Transverse colon (tissue), 4 donors: ENCODE data around the gene RHOT2. TPM values are rescaled to one million over a fixed set of nuclear protein-coding genes. Genes with fewer than 3 reads are reported as not detected.
A peak's percentile ranks its signal among the peaks of the same experiment; 100 is the strongest.

Source experiments
- DNase-seq: peaks from one replicate; pipeline ENCODE4 v3.0.0-alpha.2; 2019
- H3K27ac ChIP-seq, 4 donors: fragments of 200-600 bp; sonication (generic); 2 replicates each; pipeline ENCODE4 v1.5.1; 2016 to 2018; ENCODE audit warnings: inconsistent platforms in 4 of 4
- H3K27me3 ChIP-seq: fragments of 200-600 bp; sonication (generic); 2 replicates; pipeline ENCODE4 v1.5.1; 2017; ENCODE audit warnings: inconsistent platforms
- H3K36me3 ChIP-seq, 4 donors: fragments of 200-600 bp; sonication (generic); 2 replicates each; pipeline ENCODE4 v1.5.1; 2017 to 2019; ENCODE audit warnings: inconsistent platforms in 4 of 4
- H3K4me1 ChIP-seq, 4 donors: fragments of 200-600 bp; sonication (generic); 2 replicates each; pipeline ENCODE4 v1.5.1; 2017 to 2020; ENCODE audit warnings: inconsistent platforms in 4 of 4
- H3K4me3 ChIP-seq, 4 donors: fragments of 200-600 bp; sonication (generic); 1 replicate in 1 of 4; 2 replicates in 3 of 4; pipeline versions ENCODE4 v1.5.1 to v1.6.1; 2017 to 2019; ENCODE audit warnings: inconsistent platforms in 4 of 4
- H3K9me3 ChIP-seq, 2 donors: fragments of 200-600 bp; sonication (generic); 2 replicates each; pipeline ENCODE4 v1.5.1; 2017 to 2019; ENCODE audit warnings: inconsistent platforms in 2 of 2
- CTCF ChIP-seq, 5 experiments: fragments of 200-600 bp in 3 of 5; fragments of 450-650 bp in 2 of 5; sonication (generic) in 3 of 5; IDR thresholded peaks; 1 replicate in 2 of 5; 2 replicates in 3 of 5; pipeline ENCODE4 v1.5.1; 2016 to 2017; ENCODE audit warnings: antibody characterized with exemption in 5 of 5, inconsistent platforms in 3 of 5, mild to moderate bottlenecking in 2 of 5, moderate library complexity in 1 of 5
- EP300 ChIP-seq: sonication (generic); formaldehyde crosslinking; IDR thresholded peaks from one replicate; pipeline ENCODE4 v1.6.1; 2017; ENCODE audit warnings: antibody characterized with exemption, low read depth
- POLR2A ChIP-seq: fragments of 450-650 bp; IDR thresholded peaks from one replicate; pipeline ENCODE4 v1.6.1; 2016; ENCODE audit warnings: antibody characterized with exemption, mild to moderate bottlenecking, moderate library complexity
- POLR2AphosphoS5 ChIP-seq, 3 donors: sonication (generic); formaldehyde crosslinking; IDR thresholded peaks; one replicate each; pipeline ENCODE4 v1.6.1; 2016; ENCODE audit warnings: antibody characterized with exemption in 3 of 3
- WGBS, 2 donors: methylation state at CpG; one replicate each; pipeline ENCODE4 v1.1.5; 2018; ENCODE audit warnings: low coverage in 1 of 2; 5-methylcytosine and 5-hydroxymethylcytosine counted together
- in situ Hi-C, 4 donors: fragments of 200-750 bp; cut with MboI; loops; one replicate each; pipeline versions ENCODE4 v1.15.0 to v1.15.1; 2017; ENCODE audit warnings: low sequenced_read_pairs in 3 of 4, low pct_ligation_motif_present in 1 of 4, low pct_unique_long_range_greater_than_20kb in 1 of 4
- intact Hi-C: fragments of 100-400 bp; cut with DNase I; formaldehyde crosslinking; loops from one replicate; pipeline ENCODE4 v1.15.1; 2023; ENCODE audit warnings: low total_unique reads
- total RNA-seq, 4 donors: library from RNA; depleted of rRNA; stranded (reverse); fragments of >200 nt; gene quantifications; one replicate each; pipeline ENCODE4 v1.1.0, GENCODE V29; 2016

RHOT2 gene
- total RNA-seq, 4 donors from 2014 or later, result 133 to 386 (median 259) TPM

GRCh38 chr16:676913-677312 is 9.0 kb downstream of the RHOT2 start:
- peak; percentile 93 for DNase-seq
- intact Hi-C loops, result no loop called here

GRCh38 chr16:677316-678190 is 9.6 kb downstream of the RHOT2 start:
- intact Hi-C loops (no loop called here), in situ Hi-C loops (no loop called here)
- 71% methylated on average over 31 of the region's 57 CpGs; no CpG with 5 or more reads in 1 of the 2 donors for WGBS, 2 donors
- no peaks in the 10 kb centered on the region for H3K27me3 ChIP-seq
- no peak for DNase-seq
- H3K27ac ChIP-seq, result peak overlapping the region in 3 of 4 donors; percentile 27 to 69 (median 40)
- TF ChIP-seq EP300, result no peak
- no peak for TF ChIP-seq CTCF (IDR thresholded peaks at IDR 0.05)
- peaks cover 34 to 70% (median 53%) of the 10 kb centered on the region in 4 donors for H3K4me1 ChIP-seq
- H3K36me3 ChIP-seq, result peaks cover 0 to 9% (median 0%) of the 10 kb centered on the region in 4 donors
- H3K4me3 ChIP-seq, result no peak overlapping the region
- no peaks in the 10 kb centered on the region for H3K9me3 ChIP-seq

More at GRCh38 chr16:676913-677312, 9.0 kb downstream of the RHOT2 start:
- H3K27ac ChIP-seq, result peak overlapping the region in 3 of 4 donors; percentile 27 to 69 (median 40)
- peaks cover 0 to 9% (median 0%) of the 10 kb centered on the region in 4 donors for H3K36me3 ChIP-seq
- H3K4me1 ChIP-seq, result peaks cover 28 to 64% (median 47%) of the 10 kb centered on the region in 4 donors
- H3K4me3 ChIP-seq, result no peak overlapping the region
- in situ Hi-C loops, result no loop called here
- no peaks in the 10 kb centered on the region for H3K9me3 ChIP-seq
- peak; percentile 36 to 69 (median 44) for TF ChIP-seq POLR2AphosphoS5 (IDR thresholded peaks at IDR 0.05)
- peak; percentile 41 for TF ChIP-seq POLR2A
- TF ChIP-seq CTCF (IDR thresholded peaks at IDR 0.05), result no peak
- TF ChIP-seq EP300, result no peak
- 44% methylated on average over 21 of the region's 23 CpGs; no CpG with 5 or more reads in 1 of the 2 donors for WGBS, 2 donors
- H3K27me3 ChIP-seq, result no peaks in the 10 kb centered on the region

- no peaks in the 10 kb centered on the region for H3K9me3 ChIP-seq
- intact Hi-C loops, result no loop called here
- TF ChIP-seq EP300 (no peak), POLR2A (no peak)
- H3K4me3 ChIP-seq, result no peak overlapping the region
- DNase-seq, result no peak
- WGBS, 2 donors, result 77% methylated on average over 19 of the region's 21 CpGs; no CpG with 5 or more reads in 1 of the 2 donors
- H3K27me3 ChIP-seq, result no peaks in the 10 kb centered on the region
- H3K27ac ChIP-seq, result peak overlapping the region in 2 of 4 donors; percentile 95 to 96
- in situ Hi-C loops, result no loop called here
- H3K36me3 ChIP-seq, result peaks cover 0 to 9% (median 0%) of the 10 kb centered on the region in 4 donors
- H3K4me1 ChIP-seq, result peaks cover 42 to 78% (median 59%) of the 10 kb centered on the region in 4 donors
Measured at GRCh38 chr16:678209-678857, 10.4 kb downstream of the RHOT2 start.

GRCh38 chr16:678858-679813 is 11.2 kb downstream of the RHOT2 start:
- TF ChIP-seq POLR2AphosphoS5 (IDR thresholded peaks at IDR 0.05), result no peak
- TF ChIP-seq EP300, result no peak
- TF ChIP-seq POLR2A, result peak; percentile 5
- TF ChIP-seq CTCF (IDR thresholded peaks at IDR 0.05), result no peak
- H3K27me3 ChIP-seq, result no peaks in the 10 kb centered on the region
- intact Hi-C loops, result no loop called here
- H3K4me1 ChIP-seq, result peaks cover 45 to 83% (median 64%) of the 10 kb centered on the region in 4 donors
- H3K36me3 ChIP-seq, result peaks cover 0 to 9% (median 0%) of the 10 kb centered on the region in 4 donors
- peak overlapping the region; percentile 25 to 81 (median 49) for H3K4me3 ChIP-seq
- peak; percentile 74 for DNase-seq
- 29% methylated on average over 35 of the region's 52 CpGs; no CpG with 5 or more reads in 1 of the 2 donors for WGBS, 2 donors
- H3K27ac ChIP-seq, result peak overlapping the region; percentile 91 to 96 (median 95)
- H3K9me3 ChIP-seq, result no peaks in the 10 kb centered on the region
- in situ Hi-C loops, result no loop called here
